HG02840 (cell line): ENCODE measurements around the gene CFH.
"Not testable (repeated sequence)": the region's sequence is repeated elsewhere in the genome, so short reads cannot be mapped to it uniquely, and the experiment has no call there.

ENCODE experiments used
- ATAC-seq: cut with Tn5 transposase; IDR thresholded peaks from one replicate; pipeline ENCODE4 v1.9.1; 2021; ENCODE audit warnings: mild to moderate bottlenecking, moderate library complexity, moderate number of reproducible peaks; ENCODE audit not compliant: unreplicated experiment, low FRiP score

CFH gene

DNA sequence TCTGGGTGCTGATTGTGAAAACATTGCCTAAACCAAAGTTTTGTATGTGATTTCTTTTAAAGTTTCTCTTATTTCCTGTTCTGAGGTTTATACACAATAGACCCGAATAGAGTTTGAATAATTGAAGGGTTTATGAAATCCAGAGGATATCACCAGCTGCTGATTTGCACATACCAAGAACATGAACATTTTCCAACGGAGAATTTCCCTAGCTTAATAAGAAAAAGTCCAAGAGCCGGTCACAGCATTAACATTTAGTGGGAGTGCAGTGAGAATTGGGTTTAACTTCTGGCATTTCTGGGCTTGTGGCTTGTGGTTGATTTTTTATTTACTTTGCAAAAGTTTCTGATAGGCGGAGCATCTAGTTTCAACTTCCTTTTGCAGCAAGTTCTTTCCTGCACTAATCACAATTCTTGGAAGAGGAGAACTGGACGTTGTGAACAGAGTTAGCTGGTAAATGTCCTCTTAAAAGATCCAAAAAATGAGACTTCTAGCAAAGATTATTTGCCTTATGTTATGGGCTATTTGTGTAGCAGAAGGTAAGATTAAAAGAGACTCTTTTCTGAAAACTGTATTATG, at the start of gene CFH:
CFH (plus strand) TSS at position 407 of the 579 bp plus-strand sequence; CDS start at position 482, 75 bp downstream.
- no peak for ATAC-seq

- ATAC-seq, result no peak
Measured at GRCh38 chr1:196603651-196604050, 48.2 kb upstream of the CFH start.

- ATAC-seq, result no peak
Measured at GRCh38 chr1:196607981-196608380, 43.9 kb upstream of the CFH start.

DNA sequence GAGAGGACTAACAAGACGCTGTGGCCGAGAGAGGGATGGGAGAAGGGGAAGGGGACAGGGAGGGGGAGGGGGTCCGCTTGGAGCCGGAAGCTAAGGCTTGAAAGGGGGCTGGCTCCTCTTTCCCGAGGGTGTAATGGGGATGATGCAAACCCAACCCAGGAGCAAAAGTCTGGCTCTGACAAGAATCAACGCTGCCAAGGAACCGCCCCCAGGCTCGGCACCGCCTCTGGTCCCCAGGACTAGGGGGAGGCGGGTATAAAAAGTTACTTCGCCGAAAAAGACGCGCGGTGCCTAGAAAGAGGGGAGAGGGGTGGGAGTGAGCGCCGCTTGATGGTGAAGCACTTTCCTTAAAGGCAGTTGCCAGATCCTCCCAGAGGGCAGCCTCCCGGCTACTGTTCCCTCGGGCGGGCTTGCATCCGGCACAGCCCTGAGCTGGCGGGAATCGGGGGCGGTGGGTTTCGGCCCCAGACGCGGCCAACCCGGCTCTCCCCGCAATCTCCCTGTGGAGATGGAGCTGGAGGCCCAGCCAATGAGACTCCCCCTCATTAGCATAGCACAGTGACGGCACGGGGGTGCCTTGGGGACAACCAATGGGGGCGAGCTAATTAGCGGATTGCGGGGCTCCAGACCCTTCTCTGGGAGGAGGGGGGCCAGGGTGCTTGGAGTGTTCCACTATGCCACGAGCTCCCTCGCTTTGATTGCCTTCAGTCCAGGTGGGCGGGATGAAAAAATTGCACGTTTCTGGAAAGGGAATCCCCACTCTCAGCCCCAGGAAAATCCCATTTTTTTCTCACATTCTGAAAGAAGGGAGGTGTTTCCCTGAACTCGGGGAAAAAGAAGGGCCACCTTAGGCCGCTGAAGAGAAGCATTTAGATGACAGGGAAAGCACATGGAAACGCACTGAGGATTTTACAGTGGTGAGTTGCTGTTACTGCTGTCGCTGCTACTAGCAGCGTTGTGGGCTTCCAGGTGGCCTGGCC, 43.2 kb upstream of the CFH start, which contains the start of gene KCNT2:
KCNT2 (minus strand) TSS at position 51 of the 980 bp plus-strand sequence. CDS start 131 bp downstream, outside the sequence.
- ATAC-seq, result no peak

GRCh38 chr1:196609370-196609737, 42.5 kb upstream of the CFH start:
- no peak for ATAC-seq

DNA sequence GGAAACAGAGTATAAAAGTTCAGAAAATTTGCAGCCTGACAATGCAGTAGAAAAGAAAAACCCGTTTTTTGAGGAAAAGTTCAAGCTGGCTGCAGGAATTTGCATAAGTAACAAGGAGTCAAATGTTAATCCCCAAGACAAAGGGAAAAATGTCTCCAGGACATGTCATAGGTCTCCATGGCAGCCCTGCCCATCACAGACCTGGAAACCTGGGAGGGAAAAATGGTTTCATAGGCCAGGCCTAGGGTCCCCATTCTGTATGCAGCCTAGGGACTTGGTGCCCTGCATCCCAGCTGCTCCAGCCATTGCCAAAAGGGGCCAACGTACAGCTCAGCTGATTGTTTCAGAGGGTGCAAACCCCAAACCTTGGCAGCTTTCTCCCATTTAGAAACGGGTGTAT, 40.0 kb upstream of the CFH start:
- ATAC-seq, result no peak

GRCh38 chr1:196619721-196620120, 32.1 kb upstream of the CFH start:
- no peak for ATAC-seq

DNA sequence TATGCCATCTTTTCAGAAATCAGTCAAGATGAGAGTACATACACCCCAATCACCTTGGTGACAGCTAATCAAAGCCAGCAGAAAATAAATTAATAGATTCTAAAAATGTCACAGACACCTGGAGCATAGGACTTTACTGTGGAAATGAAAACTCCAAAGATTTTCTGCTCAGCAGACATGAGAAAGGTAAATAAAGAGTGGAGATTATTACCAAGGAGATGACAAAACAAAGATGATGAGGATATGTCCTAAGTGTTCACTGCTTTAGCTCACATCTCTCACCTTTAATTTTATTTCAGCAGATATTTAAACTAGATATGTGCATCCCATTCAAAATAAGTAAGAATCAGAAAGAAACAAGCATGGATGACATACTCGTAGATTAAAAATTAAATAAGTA, 28.8 kb upstream of the CFH start:
- no peak for ATAC-seq

DNA sequence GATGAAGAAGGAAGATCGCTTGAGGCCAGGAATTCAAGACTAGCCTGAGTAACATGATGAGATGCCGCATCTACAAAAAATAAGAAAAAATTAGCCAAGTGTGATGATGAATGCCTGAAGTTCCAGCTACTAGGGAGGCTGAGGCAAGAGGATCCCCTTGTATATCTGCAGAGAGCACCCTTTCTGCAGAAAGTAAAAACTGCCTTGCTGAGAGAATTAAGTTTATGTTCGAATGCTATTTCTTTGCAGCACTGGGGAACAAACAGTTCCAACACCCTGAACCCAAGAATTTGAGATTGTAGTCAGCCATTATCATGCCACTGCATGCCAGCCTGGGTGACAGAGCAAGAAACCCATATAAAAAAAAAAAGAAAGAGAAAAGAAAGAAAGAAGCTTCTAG, 23.0 kb upstream of the CFH start:
- ATAC-seq, result no peak

DNA sequence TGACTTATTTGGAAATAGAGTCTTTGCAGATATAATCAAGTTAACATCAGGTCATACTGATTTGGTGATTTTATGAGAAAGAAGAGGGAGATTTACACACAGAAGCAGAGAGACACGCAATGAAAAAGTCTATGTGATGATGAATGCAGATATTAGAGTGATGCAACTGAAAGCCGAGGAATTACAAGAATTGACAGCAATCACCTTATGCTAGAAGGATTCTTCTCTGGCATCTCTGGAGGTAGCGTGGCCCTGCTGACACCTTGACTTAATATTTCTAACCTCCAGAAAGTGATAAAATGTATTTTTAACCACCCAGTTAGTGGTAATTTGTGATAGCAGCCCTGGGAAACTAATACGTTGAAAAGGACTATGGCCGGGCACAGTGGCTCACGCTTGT, 14.2 kb upstream of the CFH start:
- no peak for ATAC-seq

GRCh38 chr1:196638466-196638865, 13.4 kb upstream of the CFH start:
- ATAC-seq, result no peak

DNA sequence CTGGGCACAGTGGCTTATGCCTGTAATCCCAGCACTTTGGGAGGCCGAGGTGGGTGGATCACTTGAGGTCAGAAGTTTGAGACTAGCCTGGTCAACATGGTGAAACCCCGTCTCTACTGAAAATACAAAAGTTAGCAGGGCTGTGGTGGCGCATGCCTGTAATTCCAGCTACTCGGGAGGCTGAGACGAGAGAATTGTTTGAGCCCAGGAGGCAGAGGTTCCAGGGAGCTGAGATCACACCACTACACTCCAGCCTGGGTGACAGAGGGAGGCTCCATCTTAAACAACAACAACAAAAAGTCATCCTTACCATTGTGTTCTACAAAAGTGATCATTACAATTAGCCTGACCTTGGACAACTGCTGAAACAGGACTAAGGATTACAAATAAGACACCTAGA, 12.6 kb upstream of the CFH start:
- ATAC-seq, result not testable (repeated sequence)

DNA sequence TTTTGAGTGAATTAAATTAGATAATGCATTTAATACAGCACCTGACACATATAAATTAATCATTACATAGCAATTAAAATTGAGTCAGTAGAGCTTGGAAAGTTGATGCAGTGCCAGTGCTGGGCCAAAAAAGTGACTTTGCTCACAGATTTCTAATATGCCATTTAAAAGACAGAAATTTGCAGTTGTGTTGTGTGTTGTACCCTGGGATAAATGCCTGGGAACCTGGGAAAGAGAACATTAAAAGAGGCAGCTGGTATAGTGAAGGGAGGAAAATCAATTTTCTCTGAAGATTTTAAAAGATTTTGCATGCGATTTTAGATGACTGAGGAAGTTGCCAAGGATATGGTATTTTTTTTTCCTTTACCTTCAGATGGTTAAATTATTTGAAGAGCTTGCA, 10.9 kb upstream of the CFH start:
- no peak for ATAC-seq

GRCh38 chr1:196649990-196650389, 1.9 kb upstream of the CFH start:
- no peak for ATAC-seq

- no peak for ATAC-seq
Measured at GRCh38 chr1:196650403-196650802, 1.4 kb upstream of the CFH start.

DNA sequence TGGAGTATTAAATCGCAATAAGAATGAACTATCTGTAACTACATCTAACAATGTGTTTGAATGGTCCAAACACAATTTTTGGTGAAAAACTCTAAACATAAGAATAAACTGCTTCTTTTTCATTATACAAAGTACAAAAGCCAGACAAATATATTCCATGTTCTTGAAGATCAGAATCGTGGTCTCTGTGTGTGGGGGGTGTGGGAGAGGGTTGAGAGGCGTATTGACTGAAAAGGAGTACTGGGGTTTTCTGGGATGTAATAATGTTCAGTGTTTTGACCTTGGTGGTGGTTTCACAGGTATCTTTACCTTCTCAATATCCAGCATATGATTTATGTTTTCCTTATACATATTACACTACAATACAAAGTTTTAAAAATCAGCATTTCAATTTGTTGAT, 764 bp upstream of the CFH start:
- no peak for ATAC-seq

DNA sequence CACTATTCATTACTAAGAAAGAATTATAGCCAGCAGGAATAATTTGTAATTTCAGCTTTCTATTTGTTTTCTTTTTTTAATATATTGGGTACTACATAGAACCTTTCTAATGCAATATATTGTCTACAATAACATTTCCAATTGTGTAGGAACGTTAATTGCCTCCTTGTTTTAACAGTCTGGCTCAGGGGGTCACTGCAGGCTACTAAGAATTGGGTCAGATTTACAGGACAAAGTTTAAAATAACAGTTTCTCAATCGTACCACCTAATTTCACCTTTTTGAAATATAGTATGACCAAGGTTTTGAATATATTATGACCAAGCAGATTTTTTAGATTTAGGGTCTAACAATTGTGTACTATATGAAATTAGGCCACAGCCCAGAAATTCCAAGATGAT, 2.4 kb downstream of the CFH start:
- ATAC-seq, result no peak

DNA sequence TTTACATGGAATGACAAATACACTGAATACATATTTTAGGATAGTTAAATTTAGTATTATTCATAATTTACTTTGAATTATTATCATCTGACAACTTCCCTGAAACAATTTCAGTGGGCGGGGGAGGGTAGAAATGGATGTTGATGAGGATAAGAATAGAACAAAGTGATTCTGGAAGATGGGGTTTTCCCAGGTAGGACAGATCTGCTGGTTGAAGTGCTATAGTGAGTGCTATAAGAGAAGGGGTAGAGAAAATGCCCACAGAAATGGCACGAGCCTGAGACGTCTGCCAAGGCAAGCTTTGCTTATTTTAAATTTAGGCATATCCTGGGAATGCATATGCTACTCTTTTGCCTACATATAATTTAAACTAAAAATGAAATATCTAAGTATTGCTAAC, 3.2 kb downstream of the CFH start:
- ATAC-seq, result no peak

GRCh38 chr1:196655494-196655893, 3.7 kb downstream of the CFH start:
- no peak for ATAC-seq

DNA sequence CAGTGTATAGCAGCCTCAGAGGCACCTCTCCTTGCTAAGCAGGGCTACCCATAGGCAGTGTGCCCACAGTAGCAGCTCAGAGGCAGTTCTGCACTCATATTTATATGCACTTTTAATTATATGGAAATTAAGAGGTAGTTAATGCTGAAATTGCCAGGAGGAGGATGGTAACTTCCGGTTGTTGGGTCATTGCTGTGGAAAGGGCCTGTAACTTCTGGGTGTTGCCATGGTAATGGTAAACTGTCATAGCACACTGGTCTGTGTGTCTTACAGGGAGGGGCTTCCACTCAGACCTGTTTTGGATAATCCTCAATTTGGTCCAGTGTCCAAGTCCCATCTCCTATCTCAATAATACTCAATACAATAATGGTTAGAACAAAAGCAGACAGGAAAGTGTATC, 7.6 kb downstream of the CFH start:
- ATAC-seq, result no peak

DNA sequence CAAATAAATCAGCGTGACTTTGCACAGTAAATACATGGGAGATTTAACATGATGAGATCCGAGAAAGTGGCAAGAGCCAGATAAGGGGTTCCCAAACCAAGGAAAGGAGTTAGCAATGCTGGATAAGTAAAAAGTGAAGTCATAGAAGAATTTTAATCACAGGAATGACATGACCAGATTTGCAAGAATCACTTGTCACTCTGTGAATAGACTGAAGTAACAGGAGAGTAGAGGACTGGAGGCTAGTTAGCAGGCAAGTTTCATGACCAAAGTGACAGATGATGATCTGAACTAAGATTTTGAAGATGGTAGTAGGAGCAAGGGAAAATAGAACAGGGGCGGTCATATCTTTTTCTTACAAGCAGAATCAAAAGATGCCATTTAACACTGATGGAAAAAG, 8.4 kb downstream of the CFH start:
- no peak for ATAC-seq

- ATAC-seq, result peak; percentile 64
Measured at GRCh38 chr1:196660852-196661251, 9.0 kb downstream of the CFH start.
